Ramos (cell line): ENCODE measurements around the gene IKBKE.

Experiments
- in situ Hi-C: fragments of 300-500 bp; cut with MboI; formaldehyde crosslinking; loops from one replicate; pipeline ENCODE4 v1.14.3; 2022; ENCODE audit warnings: low sequenced_read_pairs; ENCODE audit not compliant: unreplicated experiment

The IKBKE gene

GRCh38 chr1:206508130-206508889 lies 38.0 kb downstream of the IKBKE start:
- in situ Hi-C loops = no loop called here

- in situ Hi-C loops = no loop called here
Measured at GRCh38 chr1:206508956-206509355, 38.7 kb downstream of the IKBKE start.

- in situ Hi-C loops = no loop called here
Measured at GRCh38 chr1:206509612-206510257, 39.5 kb downstream of the IKBKE start.

- in situ Hi-C loops = no loop called here
Measured at GRCh38 chr1:206510371-206510770, 40.1 kb downstream of the IKBKE start.

- in situ Hi-C loops = no loop called here
Measured at GRCh38 chr1:206511362-206512057, 41.2 kb downstream of the IKBKE start.

GRCh38 chr1:206512058-206512850 lies 42.0 kb downstream of the IKBKE start:
- in situ Hi-C loops = no loop called here

- in situ Hi-C loops = no loop called here
Measured at GRCh38 chr1:206512851-206513180, 42.5 kb downstream of the IKBKE start.

- in situ Hi-C loops = no loop called here
Measured at GRCh38 chr1:206513312-206514111, 43.2 kb downstream of the IKBKE start.

- in situ Hi-C loops = no loop called here
Measured at GRCh38 chr1:206514813-206515387, 44.6 kb downstream of the IKBKE start.

GRCh38 chr1:206516728-206516990 lies 46.4 kb downstream of the IKBKE start:
- in situ Hi-C loops = no loop called here

GRCh38 chr1:206517784-206518183 lies 47.5 kb downstream of the IKBKE start:
- in situ Hi-C loops = no loop called here

- in situ Hi-C loops = no loop called here
Measured at GRCh38 chr1:206518206-206518605, 47.9 kb downstream of the IKBKE start.

- in situ Hi-C loops = no loop called here
Measured at GRCh38 chr1:206518743-206519142, 48.5 kb downstream of the IKBKE start.

- in situ Hi-C loops = no loop called here
Measured at GRCh38 chr1:206521127-206521526, 50.9 kb downstream of the IKBKE start.

- in situ Hi-C loops = no loop called here
Measured at GRCh38 chr1:206521694-206522402, 51.6 kb downstream of the IKBKE start.

- in situ Hi-C loops = no loop called here
Measured at GRCh38 chr1:206524739-206525364, 54.6 kb downstream of the IKBKE start.

- in situ Hi-C loops = no loop called here
Measured at GRCh38 chr1:206526064-206526911, 56.0 kb downstream of the IKBKE start.

- in situ Hi-C loops = no loop called here
Measured at GRCh38 chr1:206529425-206529824, 59.1 kb downstream of the IKBKE start.
